GM19468 (cell line): Measurements from ENCODE around the gene ATP5MG.
"Not testable (repeated sequence)": the region's sequence is repeated elsewhere in the genome, so short reads cannot be mapped to it uniquely, and the experiment has no call there.

Experiments
- ATAC-seq: cut with Tn5 transposase; IDR thresholded peaks from one replicate; pipeline ENCODE4 v1.9.1; 2021; ENCODE audit warnings: mild to moderate bottlenecking, moderate library complexity, moderate number of reproducible peaks; ENCODE audit not compliant: unreplicated experiment; ENCODE audit errors: extremely low read depth

ATP5MG gene

GRCh38 chr11:118402594-118402993 is 1.2 kb downstream of the ATP5MG start:
- not testable (repeated sequence) for ATAC-seq

DNA sequence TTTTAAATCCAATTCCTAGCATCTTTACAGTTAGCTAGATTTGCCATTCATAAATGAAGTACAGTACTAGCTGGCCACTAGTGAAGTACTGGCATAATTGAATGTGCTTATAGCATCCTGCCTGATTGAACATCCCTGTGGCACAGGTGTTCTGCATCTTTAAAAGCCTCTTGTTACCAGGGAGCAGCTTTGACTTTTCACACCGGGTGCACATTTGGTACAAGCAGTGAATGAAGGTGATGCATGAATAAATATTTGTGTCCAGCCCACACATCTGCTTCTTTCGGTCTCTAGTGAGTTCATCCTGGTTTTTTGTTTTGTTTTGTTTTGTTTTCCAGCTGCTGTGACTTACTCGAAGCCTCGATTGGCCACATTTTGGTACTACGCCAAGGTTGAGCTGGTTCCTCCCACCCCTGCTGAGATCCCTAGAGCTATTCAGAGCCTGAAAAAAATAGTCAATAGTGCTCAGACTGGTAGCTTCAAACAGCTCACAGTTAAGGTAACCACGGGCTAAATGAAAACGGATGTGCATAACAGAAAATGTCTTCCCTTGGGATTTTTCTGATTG is 5.3 kb downstream of the ATP5MG start:
- ATAC-seq = no peak

DNA sequence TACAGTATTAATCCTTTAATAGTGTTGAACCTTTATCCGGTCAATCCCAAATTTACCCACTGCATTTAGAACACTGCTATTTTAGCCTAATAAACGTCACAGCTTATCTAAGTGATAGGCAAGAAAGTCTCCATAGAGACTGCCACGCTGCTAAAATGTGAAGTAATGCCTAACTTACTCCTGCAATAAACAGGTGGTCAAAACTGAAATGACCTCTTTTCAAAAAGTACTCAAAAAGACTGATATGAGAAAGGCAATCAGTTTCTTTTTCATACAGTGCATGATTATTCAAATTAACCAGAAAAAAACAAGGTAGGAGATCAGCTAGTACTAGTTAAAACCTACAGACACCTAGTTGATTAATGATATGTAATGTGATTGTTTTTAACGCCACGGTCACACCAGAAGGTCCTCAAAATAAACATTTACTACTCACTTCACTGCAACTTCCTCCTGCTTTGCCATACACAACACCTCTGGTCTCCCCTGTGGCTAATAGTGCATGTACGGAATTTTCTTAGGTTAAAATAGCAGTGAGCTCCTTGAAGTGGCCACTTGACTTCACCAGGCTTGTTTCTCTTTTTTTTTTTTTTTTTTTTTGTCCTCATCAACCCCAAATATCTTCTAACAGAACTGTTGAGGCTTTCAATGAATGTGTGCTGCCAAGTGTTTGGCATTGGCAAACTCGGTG is 8.8 kb downstream of the ATP5MG start:
- ATAC-seq = no peak

- ATAC-seq = no peak
These were observed 10.1 kb downstream of the ATP5MG start for GRCh38 chr11:118411530-118411929.

GRCh38 chr11:118412921-118413320 is 11.5 kb downstream of the ATP5MG start:
- ATAC-seq = no peak

GRCh38 chr11:118415062-118415738 is 13.8 kb downstream of the ATP5MG start:
- ATAC-seq = no peak

- ATAC-seq = no peak
These were observed 14.3 kb downstream of the ATP5MG start for GRCh38 chr11:118415739-118416068.

DNA sequence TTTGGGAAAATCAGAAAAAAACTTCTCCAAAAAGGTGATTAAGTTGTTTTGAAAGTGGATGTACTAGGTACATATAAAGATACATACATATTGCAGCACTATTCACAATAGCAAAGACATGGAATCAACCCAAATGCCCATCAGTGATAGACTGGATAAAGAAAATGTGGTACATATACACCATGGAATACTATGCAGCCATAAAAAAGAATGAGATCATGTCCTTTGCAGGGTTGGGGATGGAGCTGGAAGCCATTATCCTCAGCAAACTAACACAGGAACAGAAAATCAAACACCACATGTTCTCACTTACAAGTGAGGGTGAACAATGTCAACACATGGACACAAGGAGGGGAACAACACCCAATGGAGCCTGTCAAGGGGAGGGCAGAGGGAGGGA is 15.5 kb downstream of the ATP5MG start:
- ATAC-seq = not testable (repeated sequence)

DNA sequence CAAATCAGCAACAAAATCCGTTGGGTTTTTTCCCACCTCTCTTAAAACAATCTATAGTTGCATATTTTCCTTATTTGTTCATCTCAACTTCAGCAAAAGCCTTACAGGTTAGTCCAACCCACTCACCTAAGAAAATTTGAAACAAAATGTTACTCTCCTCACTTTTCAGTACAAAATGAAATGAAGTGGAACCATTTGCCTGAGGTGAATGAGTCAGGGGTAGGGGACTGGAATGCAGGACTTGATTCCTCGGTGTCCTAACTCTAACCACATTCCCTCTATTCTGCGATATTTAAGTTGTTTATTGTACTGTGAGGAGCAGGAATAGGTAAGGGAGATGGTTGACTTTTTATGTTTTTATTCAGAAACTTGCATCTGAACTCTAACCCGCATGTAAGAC is 16.4 kb downstream of the ATP5MG start:
- no peak for ATAC-seq

DNA sequence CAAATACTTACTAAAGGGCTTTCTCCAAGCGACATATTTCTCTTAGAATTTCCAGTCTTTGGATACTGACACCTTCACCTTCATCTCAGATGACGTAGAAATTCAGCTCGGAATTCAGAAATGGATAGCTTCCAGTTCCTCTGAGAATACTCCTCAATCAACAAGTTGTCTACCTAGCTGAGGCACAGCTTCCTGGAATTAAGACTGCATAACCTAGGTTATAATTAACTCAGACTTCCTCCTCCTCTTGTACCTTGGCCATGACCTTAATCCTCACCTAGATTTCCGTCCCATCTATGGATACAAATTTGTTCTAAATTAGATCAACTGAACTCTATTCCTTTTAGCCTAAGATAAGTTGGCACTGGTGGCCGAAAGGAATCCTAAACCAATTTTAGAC is 17.4 kb downstream of the ATP5MG start:
- ATAC-seq = no peak

GRCh38 chr11:118427707-118428106 is 26.3 kb downstream of the ATP5MG start:
- ATAC-seq = no peak

DNA sequence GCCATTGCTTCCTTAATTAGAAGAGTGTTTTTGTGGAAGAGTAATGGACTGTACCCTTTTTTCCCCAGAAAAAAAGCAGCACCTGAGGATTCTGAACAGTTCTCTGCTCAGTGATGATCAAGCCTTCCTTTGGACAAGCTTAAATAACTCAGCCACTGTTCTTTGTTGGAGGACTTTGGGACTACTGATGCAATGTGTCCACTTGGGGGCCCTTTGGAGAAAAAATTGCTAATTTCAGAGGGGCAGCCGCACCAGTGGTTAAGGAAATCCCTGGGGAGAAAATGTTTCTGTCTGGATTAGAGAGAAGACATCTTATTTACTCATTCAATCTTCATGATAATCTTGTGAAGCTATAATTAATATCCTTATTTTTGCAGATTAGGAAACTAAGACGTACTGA is 29.6 kb downstream of the ATP5MG start:
- no peak for ATAC-seq

GRCh38 chr11:118434123-118434552 is 32.7 kb downstream of the ATP5MG start:
- ATAC-seq = no peak

GRCh38 chr11:118434553-118435289 is 33.3 kb downstream of the ATP5MG start:
- no peak for ATAC-seq

DNA sequence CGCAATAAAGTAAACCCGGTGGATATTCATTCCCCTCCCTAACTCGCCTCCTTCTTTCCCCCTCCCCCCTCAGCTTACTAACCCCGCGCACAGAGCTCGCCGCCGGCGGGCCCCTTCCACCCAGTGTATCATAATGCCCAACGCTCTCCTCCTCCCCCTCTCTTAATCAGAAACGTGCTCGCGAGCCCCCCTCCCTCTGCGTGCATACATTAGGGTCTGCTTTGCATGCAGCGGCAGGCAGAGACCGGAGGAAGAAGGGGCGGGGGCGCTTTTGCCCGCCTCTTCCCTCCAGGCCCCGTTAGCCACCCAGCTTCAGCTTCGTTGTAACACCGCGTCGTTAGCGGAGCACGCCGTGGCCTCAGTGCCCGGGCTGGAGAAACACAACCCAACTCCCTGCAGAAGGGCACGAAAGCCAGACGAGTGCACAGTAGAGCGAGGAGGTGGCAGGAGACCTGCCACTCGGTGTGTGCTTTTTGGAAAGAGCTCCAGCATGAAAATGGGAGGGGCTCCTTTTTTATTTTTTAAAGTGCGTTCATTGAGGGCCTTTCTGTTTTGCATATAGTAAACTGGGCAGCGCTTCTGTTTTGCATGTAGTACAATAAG is 34.0 kb downstream of the ATP5MG start:
- ATAC-seq = no peak

DNA sequence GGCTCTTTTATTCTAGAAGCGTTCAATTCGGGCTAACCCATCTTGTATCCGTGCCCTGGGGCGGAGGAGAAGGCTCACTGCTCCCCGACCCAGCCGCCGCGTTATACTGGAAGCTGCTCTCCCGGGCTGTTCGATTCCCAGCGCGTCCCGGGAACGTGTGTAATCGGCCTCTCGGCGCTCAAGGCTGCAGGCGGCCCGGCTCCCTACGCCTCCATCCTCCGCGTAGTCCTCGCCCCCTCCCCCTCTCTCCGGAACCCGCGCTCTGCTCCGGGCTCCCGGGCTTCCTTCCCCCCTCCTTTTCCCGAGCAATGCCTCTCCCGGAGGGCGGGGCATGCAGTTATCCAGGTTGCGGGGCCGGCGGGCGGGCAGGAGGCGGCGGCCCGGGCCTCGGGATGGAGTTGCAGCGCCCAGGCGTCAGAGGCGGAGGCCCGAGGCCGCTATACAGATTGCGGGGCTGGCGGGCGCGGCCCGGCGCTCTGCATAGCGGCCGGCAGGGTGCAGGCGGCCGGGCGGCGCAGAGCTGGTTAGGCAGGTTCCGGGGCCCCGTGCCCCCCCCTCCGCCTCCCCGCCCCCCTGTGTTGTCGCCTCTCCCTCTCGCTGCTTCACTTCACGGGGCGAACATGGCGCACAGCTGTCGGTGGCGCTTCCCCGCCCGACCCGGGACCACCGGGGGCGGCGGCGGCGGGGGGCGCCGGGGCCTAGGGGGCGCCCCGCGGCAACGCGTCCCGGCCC is 34.7 kb downstream of the ATP5MG start, which contains the start of gene KMT2A:
Gene KMT2A (plus strand): TSS at position 600 of the 732 bp plus-strand sequence. CDS start 21 bp downstream, at position 621.
- peak; percentile 20 for ATAC-seq

DNA sequence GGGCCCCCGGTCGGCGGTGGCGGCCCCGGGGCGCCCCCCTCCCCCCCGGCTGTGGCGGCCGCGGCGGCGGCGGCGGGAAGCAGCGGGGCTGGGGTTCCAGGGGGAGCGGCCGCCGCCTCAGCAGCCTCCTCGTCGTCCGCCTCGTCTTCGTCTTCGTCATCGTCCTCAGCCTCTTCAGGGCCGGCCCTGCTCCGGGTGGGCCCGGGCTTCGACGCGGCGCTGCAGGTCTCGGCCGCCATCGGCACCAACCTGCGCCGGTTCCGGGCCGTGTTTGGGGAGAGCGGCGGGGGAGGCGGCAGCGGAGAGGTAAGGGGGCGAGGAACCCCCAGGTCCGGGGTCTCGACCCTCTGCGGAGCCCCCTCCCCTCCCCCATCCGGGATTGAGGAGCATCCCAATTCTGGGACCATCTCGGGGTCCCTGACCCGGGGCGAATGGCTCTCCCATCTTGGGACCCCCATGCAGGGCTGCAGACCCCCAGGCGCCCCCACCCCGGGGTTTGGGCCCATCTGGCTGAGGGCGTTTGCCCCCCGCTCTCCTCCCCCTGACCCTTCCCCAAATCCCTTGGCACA is 35.3 kb downstream of the ATP5MG start:
- peak; percentile 10 for ATAC-seq

- no peak for ATAC-seq
These were observed 36.1 kb downstream of the ATP5MG start for GRCh38 chr11:118437208-118438125.
